HUES48 (cell line): Measurements from ENCODE around the gene ZP1.
A peak's percentile ranks its signal among the peaks of the same experiment; 100 is the strongest.

Source experiments
- H3K27ac ChIP-seq: one replicate; pipeline ENCODE4 v1.7.0; 2013; ENCODE audit warnings: low read depth, low read length, inconsistent platforms
- H3K27me3 ChIP-seq: 2 replicates; pipeline ENCODE4 v1.6.1; 2013; ENCODE audit warnings: mild to moderate bottlenecking, low read length; ENCODE audit not compliant: control insufficient read depth, insufficient read depth
- H3K36me3 ChIP-seq: 2 replicates; pipeline ENCODE4 v1.6.1; 2013; ENCODE audit warnings: low read length; ENCODE audit not compliant: control insufficient read depth, insufficient read depth
- H3K4me1 ChIP-seq: 2 replicates; pipeline ENCODE4 v1.6.1; 2013; ENCODE audit warnings: mild to moderate bottlenecking, low read length; ENCODE audit not compliant: control insufficient read depth, insufficient read depth
- H3K4me3 ChIP-seq: 2 replicates; pipeline ENCODE4 v1.5.1; 2013; ENCODE audit warnings: mild to moderate bottlenecking, low read depth, low read length
- H3K9ac ChIP-seq: 2 replicates; pipeline ENCODE4 v1.6.1; 2013; ENCODE audit warnings: mild to moderate bottlenecking, low read depth, low read length, moderate library complexity
- H3K9me3 ChIP-seq: 2 replicates; pipeline ENCODE4 v1.6.1; 2013; ENCODE audit warnings: low read length; ENCODE audit not compliant: control insufficient read depth, insufficient read depth

Gene ZP1

DNA sequence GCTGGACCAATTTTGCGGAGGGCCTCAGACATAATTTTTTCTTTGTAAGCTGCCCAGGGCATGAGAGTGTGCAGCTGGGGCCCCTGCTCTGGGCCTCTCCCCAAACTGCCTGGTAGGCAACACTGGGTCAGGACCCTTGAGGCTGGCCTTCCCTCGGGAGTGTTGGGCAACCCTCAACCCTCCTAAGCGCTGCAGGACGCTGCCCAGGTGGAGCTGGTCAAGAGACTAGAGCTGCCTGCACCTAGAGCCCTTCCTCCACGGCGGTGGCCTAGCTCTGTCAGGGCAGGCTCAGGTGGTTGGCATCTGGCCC is 56.4 kb downstream of the ZP1 start:
- H3K9me3 ChIP-seq = no peaks in the 10 kb centered on the region
- no peaks in the 10 kb centered on the region; the same call in 1 of the 2 replicates for H3K27me3 ChIP-seq
- peaks cover 52% of the 10 kb centered on the region for H3K36me3 ChIP-seq
- peak overlapping the region; percentile 72; the same call in 1 of the 2 replicates for H3K4me3 ChIP-seq
- H3K4me1 ChIP-seq = peaks cover 9% of the 10 kb centered on the region
- H3K27ac ChIP-seq = no peak overlapping the region
- no peak overlapping the region for H3K9ac ChIP-seq

DNA sequence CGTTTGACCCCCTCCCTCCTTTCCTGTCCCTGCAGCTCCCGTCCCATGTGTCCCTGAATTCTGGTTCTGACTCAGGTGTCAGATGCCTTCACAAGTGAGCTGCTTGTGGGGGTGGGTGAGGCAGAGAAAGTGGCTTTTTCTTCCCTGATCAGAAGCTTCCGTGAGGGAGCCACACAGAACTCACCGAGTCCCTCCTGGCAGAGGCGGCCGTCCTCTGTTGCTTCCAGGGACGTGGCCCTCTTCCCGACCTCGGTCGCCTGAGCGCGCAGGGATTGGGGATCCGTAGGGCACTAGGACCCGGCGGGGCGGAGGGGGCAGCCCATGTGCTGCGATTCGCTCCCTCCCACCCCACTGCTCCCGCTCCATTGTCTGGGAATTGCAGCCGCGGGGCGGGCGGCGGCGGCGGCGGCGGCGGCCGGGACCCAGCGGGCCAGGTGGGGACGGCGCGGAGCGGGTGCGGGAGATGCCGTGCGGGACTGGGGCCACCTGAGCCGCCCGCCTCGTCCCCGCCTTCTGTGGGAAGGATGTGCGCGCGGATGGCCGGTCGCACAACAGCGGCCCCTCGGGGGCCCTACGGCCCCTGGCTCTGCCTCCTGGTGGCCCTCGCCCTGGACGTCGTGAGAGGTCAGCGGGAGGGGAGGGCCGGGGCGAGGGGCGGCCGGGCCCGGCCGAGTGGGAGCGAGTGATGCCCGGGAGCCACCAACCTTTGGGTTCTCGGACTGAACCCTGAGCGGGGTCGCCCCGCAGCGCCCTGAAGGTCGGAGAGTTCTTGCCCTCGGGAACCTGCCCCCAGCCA is 57.0 kb downstream of the ZP1 start, which contains the start of gene TMEM132A:
Gene TMEM132A, plus strand, starts transcription at position 351 of the 796 bp plus-strand sequence. Its CDS starts 174 bp downstream, at position 525.
- no peaks in the 10 kb centered on the region; the same call in 1 of the 2 replicates for H3K27me3 ChIP-seq
- H3K36me3 ChIP-seq = peaks cover 58% of the 10 kb centered on the region
- H3K9ac ChIP-seq = peak within 1 kb of the TSS; percentile 36
- H3K4me3 ChIP-seq = peak within 1 kb of the TSS; percentile 72
- peaks cover 9% of the 10 kb centered on the region for H3K4me1 ChIP-seq
- no peaks in the 10 kb centered on the region for H3K9me3 ChIP-seq
- no peak within 1 kb of the TSS for H3K27ac ChIP-seq
